Activated effector memory CD4-positive, alpha-beta T cell treated with Interleukin-2 at 50 U/mL for 16 hours (primary cell): ENCODE results near the gene KCNIP2.

ENCODE experiments used
- DNase-seq: peaks from one replicate; pipeline ENCODE4 v3.0.0-alpha.2; 2020

KCNIP2 gene

GRCh38 chr10:101851411-101852116 is 8.0 kb upstream of the KCNIP2 start:
- DNase-seq: no peak

- no peak for DNase-seq
Observed at GRCh38 chr10:101850749-101851148, 7.1 kb upstream of the KCNIP2 start.

- no peak for DNase-seq
Observed at GRCh38 chr10:101848894-101849351, 5.3 kb upstream of the KCNIP2 start.

- no peak for DNase-seq
Observed at GRCh38 chr10:101848408-101848807, 4.8 kb upstream of the KCNIP2 start.

GRCh38 chr10:101845893-101846292 is 2.3 kb upstream of the KCNIP2 start:
- no peak for DNase-seq

- DNase-seq: no peak
Observed at GRCh38 chr10:101841826-101842225, 1.8 kb downstream of the KCNIP2 start.

GRCh38 chr10:101840741-101841453 is 2.7 kb downstream of the KCNIP2 start:
- peak; percentile 63 for DNase-seq

- DNase-seq: no peak
Observed at GRCh38 chr10:101840102-101840684, 3.4 kb downstream of the KCNIP2 start.

- peak; percentile 54 for DNase-seq
Observed at GRCh38 chr10:101839416-101840063, 4.1 kb downstream of the KCNIP2 start.

GRCh38 chr10:101839002-101839401 is 4.6 kb downstream of the KCNIP2 start:
- no peak for DNase-seq

GRCh38 chr10:101838416-101838970 is 5.1 kb downstream of the KCNIP2 start:
- no peak for DNase-seq

- DNase-seq: no peak
Observed at GRCh38 chr10:101837748-101838147, 5.9 kb downstream of the KCNIP2 start.

- DNase-seq: no peak
Observed at GRCh38 chr10:101835362-101835761, 8.2 kb downstream of the KCNIP2 start.

- no peak for DNase-seq
Observed at GRCh38 chr10:101834341-101834740, 9.3 kb downstream of the KCNIP2 start.

- DNase-seq: no peak
Observed at GRCh38 chr10:101833466-101833865, 10.1 kb downstream of the KCNIP2 start.

- no peak for DNase-seq
Observed at GRCh38 chr10:101832325-101832771, 11.3 kb downstream of the KCNIP2 start.

- DNase-seq: no peak
Observed at GRCh38 chr10:101831169-101831811, 12.3 kb downstream of the KCNIP2 start.

GRCh38 chr10:101830322-101831168 is 13.1 kb downstream of the KCNIP2 start:
- peak; percentile 91 for DNase-seq

- DNase-seq: peak; percentile 50
Observed at GRCh38 chr10:101829561-101830315, 13.9 kb downstream of the KCNIP2 start.

- no peak for DNase-seq
Observed at GRCh38 chr10:101828766-101829551, 14.6 kb downstream of the KCNIP2 start.
